CD4-positive, alpha-beta T cell treated with Interleukin-2 at 100 ng/mL for 4 hours (primary cell): Measurements from ENCODE around the gene SLC12A1.

Experiments used
- DNase-seq: peaks from one replicate; pipeline ENCODE4 v3.0.0-alpha.2; 2020; ENCODE audit warnings: low spot score

SLC12A1 gene

DNA sequence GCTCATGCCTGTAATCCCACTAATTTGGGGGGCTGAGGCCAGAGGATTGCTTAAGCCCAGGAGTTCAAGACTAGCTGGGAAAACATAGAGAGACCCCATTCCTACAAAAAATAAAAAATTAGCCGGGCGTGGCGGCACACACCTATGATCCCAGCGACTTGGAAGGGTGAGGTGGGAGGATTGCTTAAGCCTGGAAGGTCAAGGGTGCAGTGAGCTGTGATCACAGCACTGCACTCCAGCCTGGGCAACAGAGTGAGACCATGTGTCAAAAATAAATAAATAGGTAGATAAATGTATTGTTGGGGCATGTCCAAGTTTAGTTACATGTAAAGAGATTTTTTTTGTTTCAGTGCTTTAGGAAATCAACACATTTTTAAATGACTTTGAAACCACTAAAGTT is 36.4 kb downstream of the SLC12A1 start:
- no peak for DNase-seq

- DNase-seq: no peak
Observed at GRCh38 chr15:48244921-48245320, 38.8 kb downstream of the SLC12A1 start.

DNA sequence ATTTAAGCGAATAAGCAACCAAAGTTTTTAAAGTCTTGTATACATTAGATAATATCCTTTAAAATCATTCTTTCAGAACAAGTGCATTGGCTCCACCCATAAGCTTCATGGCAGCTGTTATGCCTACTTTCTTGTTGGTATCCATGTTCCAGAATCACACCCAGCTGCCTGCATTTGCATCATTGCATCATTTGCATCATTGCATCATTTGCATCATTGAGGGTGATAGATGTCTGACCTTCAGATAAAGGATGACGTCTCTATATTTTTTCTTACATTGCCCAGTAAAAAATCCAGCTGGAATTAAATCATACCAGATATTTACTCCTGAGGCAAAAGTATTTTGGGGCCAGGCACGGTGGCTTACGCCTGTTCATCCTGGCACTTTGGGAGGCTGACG is 42.3 kb downstream of the SLC12A1 start:
- DNase-seq: no peak

DNA sequence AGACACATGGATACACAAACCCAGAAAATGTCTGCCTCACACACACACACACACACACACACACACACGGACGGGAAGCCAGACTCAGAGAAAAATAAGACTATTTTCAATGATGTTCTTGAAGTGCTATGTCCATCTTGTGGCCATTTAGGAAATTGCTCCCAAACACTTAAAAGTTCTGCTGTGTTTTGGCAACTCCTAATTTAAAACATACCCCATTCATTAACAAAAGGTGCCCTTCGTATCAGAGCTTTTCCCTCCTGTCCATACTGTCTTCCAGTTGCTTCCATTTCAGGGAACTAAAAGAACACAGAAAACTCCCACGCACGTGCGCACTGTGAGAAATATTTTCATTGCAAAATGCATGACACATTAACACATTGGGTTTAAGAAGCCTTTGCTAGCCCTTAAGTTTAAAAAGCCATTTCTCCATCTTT is 44.6 kb downstream of the SLC12A1 start:
- peak; percentile 6 for DNase-seq

- DNase-seq: no peak
Observed at GRCh38 chr15:48253172-48253571, 47.1 kb downstream of the SLC12A1 start.

- DNase-seq: no peak
Observed at GRCh38 chr15:48265135-48265534, 59.0 kb downstream of the SLC12A1 start.

DNA sequence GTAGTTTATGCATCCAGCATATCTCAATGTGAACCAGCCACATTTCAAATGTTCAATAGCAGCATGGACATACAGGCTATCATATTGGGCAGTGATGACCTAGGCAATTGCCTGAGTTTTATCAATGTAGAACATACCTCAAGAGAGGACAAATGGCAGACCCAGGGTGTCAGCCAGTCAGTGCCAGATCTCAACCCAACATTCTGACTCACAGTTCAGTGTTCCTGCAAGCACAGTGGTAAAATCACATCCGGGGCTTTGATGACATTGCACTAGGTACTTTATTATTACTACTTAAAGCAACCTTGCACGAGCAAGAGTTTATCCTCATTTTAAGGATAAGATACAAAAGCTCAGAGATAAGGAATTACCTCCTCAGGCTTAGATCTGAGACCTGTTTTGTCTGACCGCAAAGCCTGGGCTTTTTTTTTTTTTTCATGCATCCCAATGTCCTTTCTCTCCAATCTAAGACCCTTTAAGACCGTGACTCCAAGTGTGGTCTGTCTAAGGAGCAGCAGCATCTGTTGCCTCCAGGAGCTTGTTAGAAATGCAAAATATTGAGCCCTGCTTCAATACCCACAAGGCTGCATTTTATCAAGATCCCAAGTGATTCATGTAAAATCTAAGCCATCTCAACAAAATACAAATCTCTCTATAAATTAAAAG is 60.1 kb downstream of the SLC12A1 start:
- DNase-seq: no peak

- DNase-seq: no peak
Observed at GRCh38 chr15:48267766-48268165, 61.7 kb downstream of the SLC12A1 start.

GRCh38 chr15:48273049-48273448 is 66.9 kb downstream of the SLC12A1 start:
- no peak for DNase-seq

DNA sequence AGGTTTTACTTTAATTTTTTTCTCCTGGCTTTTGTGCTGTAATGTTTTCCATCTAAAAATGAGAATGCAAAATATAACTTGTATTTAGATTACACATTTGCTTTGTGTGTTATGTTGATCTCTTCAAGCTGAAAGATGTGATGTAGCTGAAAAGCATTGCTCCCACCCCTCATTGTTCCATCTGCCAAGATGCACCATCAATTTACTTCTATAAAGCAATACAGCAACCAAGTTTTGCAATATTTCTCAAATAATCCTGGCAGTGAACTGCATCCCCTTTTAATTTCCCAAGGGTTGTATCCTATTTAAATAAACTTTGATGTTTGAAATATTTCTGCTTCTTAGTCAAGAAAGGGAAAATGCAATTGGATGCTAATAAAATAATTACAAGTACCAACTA is 72.6 kb downstream of the SLC12A1 start:
- no peak for DNase-seq

- DNase-seq: no peak
Observed at GRCh38 chr15:48279608-48280007, 73.5 kb downstream of the SLC12A1 start.

DNA sequence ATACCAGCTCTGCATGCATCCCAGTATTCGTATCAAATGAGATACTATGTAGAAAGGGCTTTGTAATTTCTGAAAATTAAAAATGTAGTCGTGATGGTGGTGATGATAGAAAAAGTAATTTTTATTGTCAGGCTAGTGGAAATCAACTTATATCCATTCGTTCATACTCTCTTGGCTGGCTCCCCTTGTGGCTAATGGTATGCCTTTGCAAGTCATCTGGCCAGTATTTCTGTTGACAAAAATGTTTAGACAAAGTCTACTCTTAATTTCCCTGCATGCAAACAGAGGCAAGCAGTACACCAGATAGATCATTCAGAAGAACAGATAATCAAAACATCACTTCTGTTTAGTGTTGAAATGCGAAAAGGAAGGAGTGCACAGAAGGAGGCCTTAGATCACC is 75.6 kb downstream of the SLC12A1 start:
- no peak for DNase-seq

GRCh38 chr15:48282216-48282615 is 76.1 kb downstream of the SLC12A1 start:
- DNase-seq: no peak

- no peak for DNase-seq
Observed at GRCh38 chr15:48283396-48284145, 77.5 kb downstream of the SLC12A1 start.

- DNase-seq: peak; percentile 59
Observed at GRCh38 chr15:48285329-48286214, 79.5 kb downstream of the SLC12A1 start.

DNA sequence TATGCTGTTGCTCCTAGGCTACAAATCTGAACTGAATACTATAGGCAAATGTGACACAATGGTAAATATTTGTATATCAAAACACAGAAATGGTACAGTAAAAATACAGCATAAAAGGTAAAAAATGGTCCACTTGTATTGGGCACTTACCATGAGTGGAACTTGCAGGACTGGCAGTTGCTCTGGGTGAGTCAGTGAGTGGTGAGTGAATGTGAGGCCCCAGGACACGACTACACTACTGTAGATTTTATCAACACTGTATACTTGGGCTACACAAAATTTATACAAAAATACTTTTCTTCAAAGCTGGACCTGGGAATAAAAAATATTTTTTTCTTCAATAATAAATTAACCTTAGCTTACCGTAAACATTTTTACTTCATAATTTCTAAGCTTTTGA is 83.5 kb downstream of the SLC12A1 start:
- no peak for DNase-seq

DNA sequence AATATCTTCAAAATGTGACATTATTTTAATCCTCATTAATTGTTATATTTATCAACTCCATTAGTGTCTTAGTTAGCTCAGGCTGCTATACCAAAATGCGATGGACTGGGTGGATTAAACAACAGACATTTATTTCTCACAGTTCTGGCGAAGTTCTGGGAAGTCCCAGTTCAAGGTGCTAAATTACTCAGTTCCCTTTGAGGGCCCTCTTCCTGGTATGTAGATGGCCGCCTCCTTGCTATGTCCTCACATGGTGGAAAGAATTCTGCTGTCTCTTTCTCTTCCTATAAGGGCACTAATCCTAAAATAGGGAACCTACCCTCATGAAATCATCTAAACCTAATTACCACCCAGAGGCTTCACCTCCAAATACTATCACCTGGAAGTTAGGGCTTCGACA is 86.4 kb downstream of the SLC12A1 start:
- no peak for DNase-seq

DNA sequence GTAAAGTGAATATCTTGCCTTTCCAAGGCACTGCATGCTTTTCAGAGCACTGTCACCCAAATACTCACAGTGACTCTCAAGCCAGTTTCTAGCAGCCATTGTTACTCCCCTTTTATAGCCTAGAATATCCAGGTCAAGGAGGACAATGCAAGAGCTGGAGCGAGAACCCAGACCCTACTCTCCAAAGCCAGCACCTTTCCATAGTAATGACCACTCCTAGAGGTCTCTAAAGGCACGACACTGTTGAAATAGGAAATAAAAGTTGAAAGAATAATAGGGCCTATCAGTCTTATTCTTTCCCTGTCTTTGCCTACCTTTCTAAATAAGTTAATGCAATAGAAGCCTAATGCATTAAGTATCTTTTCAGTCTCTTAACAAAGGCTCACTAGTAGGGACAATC is 91.6 kb downstream of the SLC12A1 start:
- no peak for DNase-seq

GRCh38 chr15:48298914-48299313 is 92.8 kb downstream of the SLC12A1 start:
- no peak for DNase-seq

- no peak for DNase-seq
Observed at GRCh38 chr15:48300038-48300437, 93.9 kb downstream of the SLC12A1 start.

- DNase-seq: no peak
Observed at GRCh38 chr15:48304398-48304797, 98.3 kb downstream of the SLC12A1 start.

DNA sequence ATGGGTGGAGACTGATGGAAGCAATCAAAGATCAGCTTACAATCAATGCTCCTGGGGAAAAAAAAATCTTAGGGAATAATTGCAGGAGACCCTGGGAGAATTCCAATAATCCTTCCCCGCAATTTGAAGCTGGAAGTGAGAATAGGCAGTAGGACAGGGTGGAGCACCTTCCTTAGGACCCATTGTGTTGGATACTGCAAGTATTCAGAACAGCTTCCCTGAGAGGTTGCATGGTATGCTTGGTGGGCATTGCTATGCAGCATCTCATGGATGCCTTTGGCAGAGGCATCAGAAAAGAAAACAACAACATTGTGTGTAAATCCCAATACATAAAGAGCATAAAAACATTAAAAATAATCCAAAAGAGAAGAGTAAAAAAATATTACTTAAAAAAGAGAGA is 100.5 kb downstream of the SLC12A1 start:
- no peak for DNase-seq

GRCh38 chr15:48307586-48307985 is 101.5 kb downstream of the SLC12A1 start:
- DNase-seq: no peak
